Nucleus accumbens (tissue), 56 donors: ENCODE measurements around the gene MAGI2.
"Not testable (repeated sequence)": the region's sequence is repeated elsewhere in the genome, so short reads cannot be mapped to it uniquely, and the experiment has no call there.

Source experiments
- DNase-seq, 56 donors: peaks; one replicate each; lab custom pipeline; 2025; lab: John Stamatoyannopoulos, UW

Gene MAGI2

GRCh38 chr7:78993341-78993740, 460.1 kb downstream of the MAGI2 start:
- DNase-seq = no peak

DNA sequence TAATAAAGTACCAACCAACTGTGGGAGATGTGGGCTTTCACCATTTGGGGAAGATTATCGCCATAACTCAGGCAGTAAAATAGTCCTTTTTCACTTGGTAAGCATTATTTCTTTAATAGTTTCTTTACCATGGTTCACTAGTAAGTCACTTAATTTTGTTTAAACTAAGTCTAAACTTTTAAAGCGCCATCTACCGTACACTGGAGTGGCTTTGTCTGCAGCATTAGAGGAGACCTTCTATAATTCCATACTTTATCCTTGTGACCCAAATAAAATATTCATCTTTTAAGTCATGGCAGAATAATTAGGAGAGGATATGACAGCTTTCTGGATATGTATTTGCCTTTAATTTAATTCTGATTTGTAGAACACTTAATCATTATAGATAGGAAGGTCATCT, 468.0 kb downstream of the MAGI2 start:
- no peak for DNase-seq

DNA sequence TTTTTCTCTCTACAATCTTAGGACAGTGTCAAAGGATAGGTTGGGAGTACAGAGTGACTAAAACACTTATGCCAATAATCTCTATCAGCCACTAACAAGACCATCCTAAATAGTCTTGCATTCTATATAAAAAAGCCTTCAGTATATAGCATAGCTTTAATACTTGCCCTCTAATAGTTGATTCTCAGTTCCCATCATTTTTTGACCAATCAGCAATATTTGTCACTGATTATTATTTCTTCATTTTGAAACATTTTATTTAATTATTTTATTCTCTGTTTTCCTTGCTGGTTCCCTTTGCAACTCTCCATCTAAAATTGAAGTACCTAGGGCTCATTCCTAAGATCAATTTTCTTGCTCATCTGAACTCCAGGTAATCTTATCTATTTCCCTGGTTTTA, 470.0 kb downstream of the MAGI2 start:
- DNase-seq = no peak

- DNase-seq = no peak
Measured at GRCh38 chr7:78970440-78970916, 483.0 kb downstream of the MAGI2 start.

DNA sequence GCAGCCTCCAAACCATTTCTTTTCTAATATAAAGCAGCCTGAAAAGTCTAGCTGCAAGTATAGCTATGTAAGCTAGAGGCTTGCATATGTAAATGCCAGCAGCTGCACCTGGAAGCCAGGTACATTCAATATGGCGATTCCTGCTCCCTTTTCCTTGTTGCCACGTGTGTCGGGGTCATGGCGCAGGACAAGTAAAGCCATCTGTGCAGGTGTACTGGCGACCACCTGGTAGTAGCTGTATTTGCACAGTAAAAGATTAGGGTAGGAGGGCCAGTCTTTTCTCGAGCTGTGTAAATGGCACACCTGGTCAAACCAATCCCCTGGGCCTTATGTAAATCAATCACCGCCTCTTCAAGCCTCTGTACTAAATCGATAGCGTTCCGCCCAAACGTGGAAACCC, 484.5 kb downstream of the MAGI2 start:
- no peak for DNase-seq

DNA sequence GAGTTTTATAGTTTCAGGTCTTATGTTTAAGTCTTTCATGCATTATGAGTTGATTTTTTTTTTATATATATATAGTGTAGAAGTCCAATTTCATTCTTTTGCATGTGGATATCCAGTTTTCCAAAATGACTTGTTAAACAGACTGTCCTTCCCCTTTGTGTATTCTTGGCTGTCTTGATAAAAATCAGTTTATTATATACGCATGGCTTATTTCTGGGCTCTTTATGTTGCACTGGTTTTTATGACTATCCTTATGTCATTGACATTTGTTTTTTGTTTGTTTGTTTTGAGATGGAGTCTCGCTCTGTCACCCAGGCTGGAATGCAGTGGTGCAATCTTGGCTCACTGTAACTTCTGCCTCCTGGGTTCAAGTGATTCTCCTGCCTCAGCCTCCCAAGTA, 485.9 kb downstream of the MAGI2 start:
- DNase-seq = not testable (repeated sequence)

GRCh38 chr7:78967046-78967445, 486.4 kb downstream of the MAGI2 start:
- DNase-seq = no peak

DNA sequence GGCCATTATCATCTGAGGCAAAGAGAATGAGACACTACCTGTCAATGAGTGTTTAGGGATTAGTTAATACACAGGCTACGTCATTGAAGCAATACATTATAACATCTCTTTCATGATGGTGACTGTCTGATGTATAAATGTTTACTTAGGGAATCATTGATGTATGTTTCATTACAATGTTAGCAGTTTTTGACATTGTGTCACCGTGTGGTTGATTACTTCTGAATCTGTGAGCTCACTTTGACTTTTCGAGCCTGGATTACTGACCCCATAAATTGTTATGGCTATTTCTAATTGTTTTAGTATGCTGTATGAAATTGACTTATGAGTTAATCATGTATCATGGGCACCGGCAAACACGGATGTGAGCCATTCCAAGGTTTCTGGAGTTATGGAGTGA, 494.0 kb downstream of the MAGI2 start:
- no peak for DNase-seq

GRCh38 chr7:78955329-78955728, 498.1 kb downstream of the MAGI2 start:
- DNase-seq = no peak

DNA sequence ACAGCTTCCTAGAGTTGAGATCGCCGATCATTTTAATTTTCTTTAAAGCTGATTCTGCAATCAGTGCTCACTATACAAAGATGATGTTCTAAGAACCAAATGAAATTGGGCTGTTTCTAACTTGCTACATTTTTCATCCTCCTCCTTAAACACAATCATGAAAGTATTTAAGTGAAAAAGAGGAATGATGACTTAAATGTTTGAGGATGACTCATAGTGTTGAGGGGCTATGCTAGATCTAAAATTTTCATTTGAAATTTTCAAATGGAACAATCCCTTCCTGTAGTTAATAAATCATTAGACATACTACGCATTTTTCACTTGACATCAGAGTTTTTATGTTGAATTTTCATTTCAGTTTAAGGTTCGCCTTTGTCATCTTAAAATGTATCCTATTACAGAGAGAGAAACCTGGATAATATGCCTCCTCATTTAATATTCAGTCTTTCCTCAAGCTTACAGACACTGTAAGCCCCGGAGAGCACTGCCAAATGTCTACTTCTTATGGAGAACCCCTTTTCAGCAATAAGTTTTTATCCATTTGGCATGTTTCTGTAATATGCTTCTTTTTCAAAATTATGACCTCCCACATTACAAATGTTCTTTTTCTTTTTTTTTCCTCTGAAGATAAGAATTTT, 499.6 kb downstream of the MAGI2 start:
- no peak for DNase-seq

- DNase-seq = no peak
Measured at GRCh38 chr7:78953090-78953489, 500.4 kb downstream of the MAGI2 start.

- DNase-seq = no peak
Measured at GRCh38 chr7:78939669-78940068, 513.8 kb downstream of the MAGI2 start.

GRCh38 chr7:78924581-78924980, 528.9 kb downstream of the MAGI2 start:
- DNase-seq = no peak

DNA sequence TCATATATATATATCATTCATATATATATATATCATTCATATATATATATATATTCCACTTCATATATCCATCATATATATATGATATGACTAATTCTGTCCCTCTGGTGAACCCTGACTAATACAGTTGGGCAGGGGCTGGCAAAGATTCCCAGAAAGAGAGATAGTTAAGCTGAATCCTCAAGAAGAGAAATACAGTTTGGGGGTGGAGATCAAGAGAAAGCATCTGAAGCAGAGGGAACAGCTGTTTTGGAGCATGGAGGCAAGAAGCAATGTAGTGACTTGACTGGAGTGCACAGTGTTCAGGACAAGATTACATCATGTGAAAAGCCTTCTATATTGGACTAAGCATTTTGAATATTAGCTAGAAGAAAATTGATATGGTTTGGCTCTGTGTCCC, 540.7 kb downstream of the MAGI2 start:
- no peak for DNase-seq

- DNase-seq = no peak
Measured at GRCh38 chr7:78906735-78907134, 546.7 kb downstream of the MAGI2 start.

DNA sequence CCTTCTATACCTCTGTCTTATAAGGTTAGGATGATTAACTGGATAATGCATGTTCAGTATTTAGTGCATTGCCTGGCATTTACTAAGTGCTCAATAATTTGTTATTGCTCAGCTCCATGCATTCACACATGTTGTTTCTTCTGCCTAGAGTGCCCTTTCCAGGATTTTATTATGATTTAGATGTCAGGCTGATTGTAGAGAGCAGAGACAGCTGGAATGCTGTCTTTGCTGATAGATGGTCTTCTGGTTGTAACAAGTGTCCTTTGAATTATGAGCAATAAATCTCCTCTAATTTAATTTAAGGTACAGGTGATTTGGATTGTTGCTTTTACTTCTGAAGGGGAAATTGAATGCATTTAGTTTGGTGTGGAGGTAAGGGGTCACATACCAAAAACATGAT, 548.0 kb downstream of the MAGI2 start:
- DNase-seq = no peak

DNA sequence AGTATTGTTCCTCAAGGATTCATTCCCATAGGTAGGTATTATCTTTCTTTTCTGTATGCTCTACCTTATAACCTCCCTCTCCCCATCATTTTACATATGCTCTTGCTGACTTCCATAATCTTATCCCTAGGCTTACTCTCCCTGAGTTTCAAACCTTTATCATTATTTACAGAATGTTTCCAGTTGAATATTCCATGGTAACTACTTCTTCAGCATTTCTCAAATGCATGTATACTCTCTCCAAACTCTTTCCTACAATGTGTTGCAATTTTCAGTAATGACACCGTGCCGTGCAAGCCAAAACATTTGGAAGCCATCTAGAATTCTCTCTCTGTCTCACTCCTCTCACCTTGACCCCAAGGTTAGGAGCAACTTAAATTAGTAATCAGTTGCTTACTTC, 548.5 kb downstream of the MAGI2 start:
- no peak for DNase-seq

DNA sequence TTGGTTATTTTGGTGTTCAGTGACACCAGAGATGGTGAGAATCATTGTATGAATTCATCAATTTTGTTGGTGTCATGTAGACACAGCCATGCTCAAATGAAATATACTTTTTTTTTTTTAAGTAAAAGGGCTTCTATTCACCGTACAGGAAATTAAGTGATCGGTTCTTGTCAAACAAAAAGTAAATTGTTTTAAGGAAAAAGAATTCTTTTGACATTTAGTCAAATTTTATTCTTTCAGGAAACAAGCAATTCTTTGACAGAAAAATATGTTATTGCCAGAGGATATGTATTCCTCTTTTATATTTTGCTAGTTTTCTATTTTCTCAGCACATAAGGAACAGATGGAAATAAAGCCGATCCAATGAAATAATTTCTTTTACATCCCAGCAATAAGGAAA, 551.9 kb downstream of the MAGI2 start:
- no peak for DNase-seq

- DNase-seq = no peak
Measured at GRCh38 chr7:78900806-78901205, 552.7 kb downstream of the MAGI2 start.

GRCh38 chr7:78895393-78895792, 558.1 kb downstream of the MAGI2 start:
- DNase-seq = no peak

GRCh38 chr7:78879206-78879605, 574.3 kb downstream of the MAGI2 start:
- no peak for DNase-seq

DNA sequence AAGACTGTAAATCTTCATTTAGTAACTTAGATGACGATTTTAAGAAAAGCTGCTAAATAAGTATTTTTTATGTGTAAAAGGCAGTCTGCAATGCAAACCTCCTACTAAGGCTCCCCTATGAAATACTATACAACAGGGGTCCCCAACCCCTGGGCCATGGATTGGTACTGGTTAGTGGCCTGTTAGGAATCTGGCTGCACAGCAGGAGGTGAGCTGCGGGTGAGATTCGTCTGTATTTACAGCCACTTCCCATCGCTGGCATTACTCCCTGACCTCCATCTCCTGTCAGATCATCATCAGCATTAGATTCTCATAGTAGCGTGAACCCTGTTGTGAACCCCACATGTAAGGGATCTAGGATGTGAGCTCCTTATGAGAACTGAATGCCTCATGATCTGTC, 580.4 kb downstream of the MAGI2 start:
- no peak for DNase-seq

GRCh38 chr7:78864339-78864738, 589.1 kb downstream of the MAGI2 start:
- no peak for DNase-seq
